Lower leg skin (tissue), 4 donors: Measurements from ENCODE around the gene GRIK5. TPM values are rescaled to one million over a fixed set of nuclear protein-coding genes. Genes with fewer than 3 reads are reported as not detected.

Experiments
- DNase-seq, 2 donors: peaks; one replicate each; pipeline ENCODE4 v3.0.0-alpha.2; 2019; ENCODE audit warnings: low spot score in 2 of 2
- H3K4me3 ChIP-seq: fragments of 200-600 bp; sonication (generic); 2 replicates; pipeline ENCODE4 v1.5.1; 2017; ENCODE audit warnings: mild to moderate bottlenecking, low read depth; ENCODE audit not compliant: poor library complexity, severe bottlenecking
- POLR2A ChIP-seq, 2 donors: fragments of 450-650 bp; IDR thresholded peaks; one replicate each; pipeline ENCODE4 v1.6.1; 2016 to 2017; ENCODE audit warnings: antibody characterized with exemption in 2 of 2, mild to moderate bottlenecking in 1 of 2, moderate library complexity in 1 of 2
- WGBS, 2 donors: methylation state at CpG; one replicate each; pipeline ENCODE4 v1.1.5; 2018; 5-methylcytosine and 5-hydroxymethylcytosine counted together
- intact Hi-C: fragments of 100-400 bp; cut with DNase I; formaldehyde crosslinking; loops from one replicate; pipeline ENCODE4 v1.15.0; 2023; ENCODE audit warnings: low total_unique reads
- total RNA-seq, 4 donors: library from RNA; depleted of rRNA; stranded (reverse); fragments of >200 nt; gene quantifications; one replicate each; pipeline ENCODE4 v1.1.0, GENCODE V29; 2016
- TF ChIP-seq, protein P1 (sequence below), 3 donors: fragments of 450-650 bp; IDR thresholded peaks; one replicate each; pipeline ENCODE4 v1.5.1; 2016; ENCODE audit warnings: antibody characterized with exemption in 3 of 3, mild to moderate bottlenecking in 3 of 3, moderate library complexity in 2 of 3

GRIK5 gene
- total RNA-seq, 4 donors from 2014 or later, result 0.11 to 1.4 (median 0.82) TPM

- intact Hi-C loops, result no loop called here
- no peak for TF ChIP-seq POLR2A (IDR thresholded peaks at IDR 0.05)
- TF ChIP-seq, protein P1, sequence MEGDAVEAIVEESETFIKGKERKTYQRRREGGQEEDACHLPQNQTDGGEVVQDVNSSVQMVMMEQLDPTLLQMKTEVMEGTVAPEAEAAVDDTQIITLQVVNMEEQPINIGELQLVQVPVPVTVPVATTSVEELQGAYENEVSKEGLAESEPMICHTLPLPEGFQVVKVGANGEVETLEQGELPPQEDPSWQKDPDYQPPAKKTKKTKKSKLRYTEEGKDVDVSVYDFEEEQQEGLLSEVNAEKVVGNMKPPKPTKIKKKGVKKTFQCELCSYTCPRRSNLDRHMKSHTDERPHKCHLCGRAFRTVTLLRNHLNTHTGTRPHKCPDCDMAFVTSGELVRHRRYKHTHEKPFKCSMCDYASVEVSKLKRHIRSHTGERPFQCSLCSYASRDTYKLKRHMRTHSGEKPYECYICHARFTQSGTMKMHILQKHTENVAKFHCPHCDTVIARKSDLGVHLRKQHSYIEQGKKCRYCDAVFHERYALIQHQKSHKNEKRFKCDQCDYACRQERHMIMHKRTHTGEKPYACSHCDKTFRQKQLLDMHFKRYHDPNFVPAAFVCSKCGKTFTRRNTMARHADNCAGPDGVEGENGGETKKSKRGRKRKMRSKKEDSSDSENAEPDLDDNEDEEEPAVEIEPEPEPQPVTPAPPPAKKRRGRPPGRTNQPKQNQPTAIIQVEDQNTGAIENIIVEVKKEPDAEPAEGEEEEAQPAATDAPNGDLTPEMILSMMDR (IDR thresholded peaks at IDR 0.05), result no peak
- 55 to 56% methylated on average over 8 of the region's 8 CpGs for WGBS, 2 donors
- no peak for DNase-seq
- H3K4me3 ChIP-seq, result no peak overlapping the region
Measured at GRCh38 chr19:42028304-42029216, 41.4 kb downstream of the GRIK5 start.

- 40 to 43% methylated on average over 7 to 12 of the region's 12 CpGs for WGBS, 2 donors
- DNase-seq, result peak in 1 of 2 donors; percentile 25
- intact Hi-C loops, result no loop called here
- TF ChIP-seq, protein P1 (IDR thresholded peaks at IDR 0.05), result no peak
- TF ChIP-seq POLR2A (IDR thresholded peaks at IDR 0.05), result no peak
- no peak overlapping the region for H3K4me3 ChIP-seq
Measured at GRCh38 chr19:42024622-42025111, 45.3 kb downstream of the GRIK5 start.

DNA sequence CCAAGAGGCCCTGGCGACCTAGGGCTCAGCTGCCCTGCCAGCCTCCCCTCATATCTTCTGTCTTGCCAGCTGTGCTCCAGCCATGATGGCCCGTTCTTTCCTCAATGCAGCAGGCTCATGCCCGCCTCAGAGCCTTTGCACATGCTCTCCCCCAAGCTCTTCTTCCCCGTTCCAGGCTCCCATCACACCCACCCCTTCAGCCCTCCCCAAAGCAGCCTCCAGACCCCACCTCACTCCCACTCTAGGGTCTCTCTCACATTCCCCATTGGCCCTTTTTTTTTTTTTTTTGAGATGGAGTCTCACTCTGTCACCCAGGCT is 46.1 kb downstream of the GRIK5 start:
- WGBS, 2 donors, result 89% methylated on average over 4 of the region's 4 CpGs
- TF ChIP-seq POLR2A (IDR thresholded peaks at IDR 0.05), result no peak
- TF ChIP-seq, protein P1 (IDR thresholded peaks at IDR 0.05), result no peak
- DNase-seq, result no peak
- intact Hi-C loops, result no loop called here
- H3K4me3 ChIP-seq, result no peak overlapping the region

- no peak for DNase-seq
- H3K4me3 ChIP-seq, result no peak overlapping the region
- WGBS, 2 donors, result 77 to 83% methylated on average over 17 of the region's 17 CpGs
- TF ChIP-seq, protein P1 (IDR thresholded peaks at IDR 0.05), result no peak
- TF ChIP-seq POLR2A (IDR thresholded peaks at IDR 0.05), result no peak
- intact Hi-C loops, result no loop called here
Measured at GRCh38 chr19:42023121-42023942, 46.7 kb downstream of the GRIK5 start.

GRCh38 chr19:42022616-42023015 is 47.4 kb downstream of the GRIK5 start:
- H3K4me3 ChIP-seq, result no peak overlapping the region
- DNase-seq, result no peak
- WGBS, 2 donors, result 78 to 79% methylated on average over 5 of the region's 5 CpGs
- no peak for TF ChIP-seq POLR2A (IDR thresholded peaks at IDR 0.05)
- TF ChIP-seq, protein P1 (IDR thresholded peaks at IDR 0.05), result no peak
- intact Hi-C loops, result no loop called here
